Prostate gland (tissue), 2 donors: ENCODE measurements around the gene PODN. TPM values are rescaled to one million over a fixed set of nuclear protein-coding genes. Genes with fewer than 3 reads are reported as not detected.

Experiments used
- DNase-seq: peaks from one replicate; pipeline ENCODE4 v3.0.0-alpha.2; 2019; ENCODE audit warnings: low spot score
- H3K27ac ChIP-seq, 2 donors: fragments of 200-600 bp; sonication (generic); 2 replicates each; pipeline ENCODE4 v1.5.1; 2017 to 2019
- H3K27me3 ChIP-seq: fragments of 200-600 bp; sonication (generic); replicated peaks from 2 replicates; pipeline ENCODE4 v1.5.1; 2019; ENCODE audit not compliant: insufficient read depth
- H3K36me3 ChIP-seq, 2 donors: fragments of 200-600 bp; sonication (generic); 1 replicate in 1 of 2; 2 replicates in 1 of 2; pipeline versions ENCODE4 v1.5.1 to v1.8.1; 2017 to 2019
- H3K4me1 ChIP-seq: fragments of 200-600 bp; sonication (generic); replicated peaks from 2 replicates; pipeline ENCODE4 v1.5.1; 2019
- H3K4me3 ChIP-seq, 2 donors: fragments of 200-600 bp; sonication (generic); 2 replicates each; pipeline ENCODE4 v1.5.1; 2017 to 2019
- H3K9me3 ChIP-seq: fragments of 200-600 bp; sonication (generic); 2 replicates; pipeline ENCODE4 v1.5.1; 2017
- CTCF ChIP-seq, 4 experiments: fragments of 200-600 bp in 2 of 4; fragments of 450-650 bp in 2 of 4; sonication (generic) in 2 of 4; IDR thresholded peaks; 1 replicate in 3 of 4; 2 replicates in 1 of 4; pipeline ENCODE4 v1.5.1; 2016 to 2019; ENCODE audit warnings: antibody characterized with exemption in 4 of 4, mild to moderate bottlenecking in 2 of 4, moderate library complexity in 2 of 4
- POLR2A ChIP-seq: fragments of 450-650 bp; IDR thresholded peaks from one replicate; pipeline ENCODE4 v1.6.1; 2016; ENCODE audit warnings: antibody characterized with exemption, mild to moderate bottlenecking
- POLR2AphosphoS5 ChIP-seq: sonication (generic); formaldehyde crosslinking; IDR thresholded peaks from one replicate; pipeline ENCODE4 v1.6.1; 2017; ENCODE audit warnings: antibody characterized with exemption
- WGBS: methylation state at CpG from one replicate; pipeline ENCODE4 v1.1.5; 2018; 5-methylcytosine and 5-hydroxymethylcytosine counted together
- intact Hi-C: fragments of 100-400 bp; cut with DNase I; formaldehyde crosslinking; loops from one replicate; pipeline ENCODE4 v1.14.2; 2022
- total RNA-seq, 2 donors: library from RNA; depleted of rRNA; stranded (reverse); fragments of >200 nt; gene quantifications; one replicate each; pipeline ENCODE4 v1.1.0, GENCODE V29; 2016

PODN gene
- total RNA-seq, 2 donors from 2014 or later: 11.6 to 92.7 TPM

- no peaks in the 10 kb centered on the region for H3K4me1 ChIP-seq
- H3K27me3 ChIP-seq: peaks cover 4% of the 10 kb centered on the region
- no peaks in the 10 kb centered on the region for H3K9me3 ChIP-seq
- H3K27ac ChIP-seq: no peak overlapping the region
- WGBS: 82% methylated on average over 13 of the region's 13 CpGs
- DNase-seq: no peak
- intact Hi-C loops: no loop called here
- TF ChIP-seq CTCF (IDR thresholded peaks at IDR 0.05) (no peak), POLR2A (no peak), POLR2AphosphoS5 (no peak)
- H3K36me3 ChIP-seq: no peaks in the 10 kb centered on the region
- H3K4me3 ChIP-seq: no peak overlapping the region
Measured at GRCh38 chr1:53066891-53067738, 5.1 kb downstream of the PODN start.

GRCh38 chr1:53067886-53068285 is 5.9 kb downstream of the PODN start:
- TF ChIP-seq POLR2AphosphoS5 (no peak), CTCF (IDR thresholded peaks at IDR 0.05) (no peak), POLR2A (no peak)
- 95% methylated on average over 2 of the region's 2 CpGs for WGBS
- Histone ChIP-seq H3K4me3 (no peak overlapping the region), H3K27me3 (no peaks in the 10 kb centered on the region), H3K4me1 (no peaks in the 10 kb centered on the region), H3K9me3 (no peaks in the 10 kb centered on the region), H3K36me3 (no peaks in the 10 kb centered on the region), H3K27ac (no peak overlapping the region)
- intact Hi-C loops: no loop called here
- no peak for DNase-seq

- H3K36me3 ChIP-seq: no peaks in the 10 kb centered on the region
- no peaks in the 10 kb centered on the region for H3K27me3 ChIP-seq
- no peak overlapping the region for H3K27ac ChIP-seq
- no peaks in the 10 kb centered on the region for H3K4me1 ChIP-seq
- H3K4me3 ChIP-seq: no peak overlapping the region
- intact Hi-C loops: no loop called here
- DNase-seq: no peak
- no peaks in the 10 kb centered on the region for H3K9me3 ChIP-seq
- WGBS: 87% methylated on average over 7 of the region's 7 CpGs
- TF ChIP-seq CTCF (IDR thresholded peaks at IDR 0.05): no peak
- no peak for TF ChIP-seq POLR2A
- TF ChIP-seq POLR2AphosphoS5: no peak
Measured at GRCh38 chr1:53068314-53069099, 6.5 kb downstream of the PODN start.

- Histone ChIP-seq H3K27me3 (no peaks in the 10 kb centered on the region), H3K9me3 (no peaks in the 10 kb centered on the region), H3K4me3 (no peak overlapping the region), H3K4me1 (no peaks in the 10 kb centered on the region), H3K36me3 (no peaks in the 10 kb centered on the region), H3K27ac (no peak overlapping the region)
- intact Hi-C loops: no loop called here
- no peak for TF ChIP-seq POLR2A
- TF ChIP-seq CTCF (IDR thresholded peaks at IDR 0.05): no peak
- no peak for TF ChIP-seq POLR2AphosphoS5
- no peak for DNase-seq
- 85% methylated on average over 7 of the region's 7 CpGs for WGBS
Measured at GRCh38 chr1:53069265-53069662, 7.3 kb downstream of the PODN start.
